Esophagus muscularis mucosa (tissue), 4 donors: ENCODE data around the gene RPS6KA2. TPM values are rescaled to one million over a fixed set of nuclear protein-coding genes. Genes with fewer than 3 reads are reported as not detected.
A peak's percentile ranks its signal among the peaks of the same experiment; 100 is the strongest.

Experiments used
- DNase-seq: peaks from one replicate; pipeline ENCODE4 v3.0.0-alpha.2; 2017; ENCODE audit errors: extremely low spot score
- H3K27ac ChIP-seq, 4 donors: fragments of 200-600 bp; sonication (generic); replicated peaks in 1 of 4; 1 replicate in 3 of 4; 2 replicates in 1 of 4; pipeline ENCODE4 v1.5.1; 2016 to 2019; ENCODE audit warnings: mild to moderate bottlenecking in 1 of 4
- H3K27me3 ChIP-seq, 4 donors: fragments of 200-600 bp; sonication (generic); one replicate each; pipeline versions ENCODE4 v1.5.1 to v1.6.0; 2016 to 2019
- H3K36me3 ChIP-seq, 4 donors: fragments of 200-600 bp; sonication (generic); one replicate each; pipeline ENCODE4 v1.5.1; 2016 to 2019
- H3K4me1 ChIP-seq, 4 donors: fragments of 200-600 bp; sonication (generic); one replicate each; pipeline ENCODE4 v1.5.1; 2016 to 2019
- H3K4me3 ChIP-seq, 4 donors: fragments of 200-600 bp; sonication (generic); 1 replicate in 2 of 4; 2 replicates in 2 of 4; pipeline ENCODE4 v1.5.1; 2016 to 2019; ENCODE audit warnings: mild to moderate bottlenecking in 4 of 4, moderate library complexity in 1 of 4
- H3K9me3 ChIP-seq, 4 donors: fragments of 200-600 bp; sonication (generic); 1 replicate in 3 of 4; 2 replicates in 1 of 4; pipeline ENCODE4 v1.5.1; 2016 to 2019
- EP300 ChIP-seq: sonication (generic); formaldehyde crosslinking; IDR thresholded peaks from one replicate; pipeline ENCODE4 v1.6.1; 2017; ENCODE audit warnings: antibody characterized with exemption
- POLR2A ChIP-seq: fragments of 450-650 bp; IDR thresholded peaks from one replicate; pipeline ENCODE4 v1.6.1; 2017; ENCODE audit warnings: antibody characterized with exemption, moderate library complexity, mild to moderate bottlenecking, low read depth
- POLR2AphosphoS5 ChIP-seq, 2 donors: sonication (generic); formaldehyde crosslinking; IDR thresholded peaks; one replicate each; pipeline ENCODE4 v1.6.1; 2017; ENCODE audit warnings: antibody characterized with exemption in 2 of 2
- WGBS: methylation state at CpG from one replicate; pipeline ENCODE4 v1.1.5; 2018; 5-methylcytosine and 5-hydroxymethylcytosine counted together
- intact Hi-C: fragments of 100-400 bp; cut with DNase I; formaldehyde crosslinking; loops from one replicate; pipeline ENCODE4 v1.15.1; 2023
- total RNA-seq, 4 donors: library from RNA; depleted of rRNA; stranded (reverse); fragments of >200 nt; gene quantifications; one replicate each; pipeline versions ENCODE4 v1.1.0 to v1.2.1, GENCODE V29; 2016
- TF ChIP-seq, protein P1 (sequence below), 3 experiments: fragments of 200-600 bp in 2 of 3; fragments of 450-650 bp in 1 of 3; sonication (generic) in 2 of 3; IDR thresholded peaks; one replicate each; pipeline ENCODE4 v1.5.1; 2017 to 2019; ENCODE audit warnings: antibody characterized with exemption in 3 of 3, mild to moderate bottlenecking in 2 of 3, moderate library complexity in 1 of 3

Gene RPS6KA2
- total RNA-seq, 4 donors from 2014 or later, result 83.9 to 126 (median 112) TPM

DNA sequence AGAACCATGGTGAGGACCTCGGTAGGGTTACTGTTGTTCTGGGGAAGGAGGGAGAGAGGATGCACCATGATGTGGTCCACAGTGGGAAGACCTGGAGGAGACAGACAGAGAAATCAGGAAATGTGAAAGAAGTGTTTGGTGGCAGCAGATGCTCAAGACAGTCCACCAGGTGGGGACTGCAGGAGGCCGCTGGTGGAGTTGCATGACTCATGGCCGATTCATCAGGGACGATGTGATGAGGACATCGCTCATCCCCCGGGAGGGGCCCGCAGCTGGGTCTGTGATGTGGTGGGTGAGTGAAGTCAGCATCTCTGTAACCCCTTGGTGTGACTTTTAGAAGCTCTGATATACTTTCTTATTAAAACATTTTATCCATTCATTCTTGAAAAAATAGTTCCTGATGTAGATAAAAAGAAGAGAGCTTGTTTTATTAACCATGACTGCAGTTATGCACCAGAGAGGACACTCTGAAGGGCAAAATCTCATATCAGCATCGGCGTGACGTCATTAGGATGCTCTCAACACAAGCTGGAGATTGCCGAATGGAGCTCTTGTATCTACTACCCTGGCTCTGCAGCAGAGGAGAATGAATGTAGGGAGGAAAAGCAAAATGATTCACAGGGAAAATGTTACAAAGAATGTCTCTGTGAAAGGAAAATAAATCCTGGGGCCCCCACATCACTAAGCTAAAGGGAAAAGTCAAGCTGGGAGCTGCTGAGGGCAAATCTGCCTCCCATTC lies 111.8 kb downstream of the RPS6KA2 start:
- no peak for DNase-seq
- Histone ChIP-seq H3K27me3 (no peaks in the 10 kb centered on the region), H3K27ac (no peak overlapping the region), H3K9me3 (no peaks in the 10 kb centered on the region), H3K4me3 (no peak overlapping the region), H3K36me3 (peaks cover 0 to 32% (median 13%) of the 10 kb centered on the region in 4 donors), H3K4me1 (no peaks in the 10 kb centered on the region)
- intact Hi-C loops, result no loop called here
- TF ChIP-seq POLR2A, result no peak
- TF ChIP-seq, protein P1, sequence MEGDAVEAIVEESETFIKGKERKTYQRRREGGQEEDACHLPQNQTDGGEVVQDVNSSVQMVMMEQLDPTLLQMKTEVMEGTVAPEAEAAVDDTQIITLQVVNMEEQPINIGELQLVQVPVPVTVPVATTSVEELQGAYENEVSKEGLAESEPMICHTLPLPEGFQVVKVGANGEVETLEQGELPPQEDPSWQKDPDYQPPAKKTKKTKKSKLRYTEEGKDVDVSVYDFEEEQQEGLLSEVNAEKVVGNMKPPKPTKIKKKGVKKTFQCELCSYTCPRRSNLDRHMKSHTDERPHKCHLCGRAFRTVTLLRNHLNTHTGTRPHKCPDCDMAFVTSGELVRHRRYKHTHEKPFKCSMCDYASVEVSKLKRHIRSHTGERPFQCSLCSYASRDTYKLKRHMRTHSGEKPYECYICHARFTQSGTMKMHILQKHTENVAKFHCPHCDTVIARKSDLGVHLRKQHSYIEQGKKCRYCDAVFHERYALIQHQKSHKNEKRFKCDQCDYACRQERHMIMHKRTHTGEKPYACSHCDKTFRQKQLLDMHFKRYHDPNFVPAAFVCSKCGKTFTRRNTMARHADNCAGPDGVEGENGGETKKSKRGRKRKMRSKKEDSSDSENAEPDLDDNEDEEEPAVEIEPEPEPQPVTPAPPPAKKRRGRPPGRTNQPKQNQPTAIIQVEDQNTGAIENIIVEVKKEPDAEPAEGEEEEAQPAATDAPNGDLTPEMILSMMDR (IDR thresholded peaks at IDR 0.05), result peak in 1 of 3 experiments; percentile 10
- WGBS, result 72% methylated on average over 11 of the region's 11 CpGs

GRCh38 chr6:166514196-166514595 lies 112.9 kb downstream of the RPS6KA2 start:
- DNase-seq, result no peak
- WGBS, result no CpG with 5 or more reads among the region's 3 CpGs
- Histone ChIP-seq H3K4me1 (no peaks in the 10 kb centered on the region), H3K9me3 (no peaks in the 10 kb centered on the region), H3K27ac (no peak overlapping the region), H3K4me3 (no peak overlapping the region), H3K36me3 (peaks cover 3 to 39% (median 20%) of the 10 kb centered on the region in 4 donors), H3K27me3 (no peaks in the 10 kb centered on the region)
- intact Hi-C loops, result no loop called here
- TF ChIP-seq POLR2A (no peak), EP300 (no peak), POLR2AphosphoS5 (IDR thresholded peaks at IDR 0.05) (no peak)
- TF ChIP-seq, protein P1 (IDR thresholded peaks at IDR 0.05), result no peak

DNA sequence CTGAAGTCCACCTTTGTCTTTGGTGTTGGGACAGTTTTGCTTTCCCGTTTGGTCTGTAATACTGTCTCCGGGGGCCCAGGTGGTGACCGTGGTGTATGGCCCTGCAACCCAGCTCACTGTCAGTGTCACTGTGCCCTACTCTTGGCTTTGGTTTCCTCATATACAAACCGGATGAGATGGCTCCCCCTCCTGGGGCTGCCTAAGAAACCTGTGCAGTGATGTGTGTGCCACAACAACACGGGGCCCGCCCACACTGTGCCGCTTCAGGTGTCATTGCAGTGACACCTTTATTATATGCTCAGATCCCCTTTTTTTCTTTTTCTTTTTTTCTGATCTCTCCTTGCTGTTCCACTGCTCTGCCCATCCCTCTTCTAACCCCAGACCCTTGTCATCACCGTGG lies 114.5 kb downstream of the RPS6KA2 start:
- TF ChIP-seq POLR2AphosphoS5 (IDR thresholded peaks at IDR 0.05) (no peak), EP300 (no peak)
- TF ChIP-seq, protein P1 (IDR thresholded peaks at IDR 0.05), result no peak
- Histone ChIP-seq H3K27me3 (no peaks in the 10 kb centered on the region), H3K4me3 (no peak overlapping the region), H3K27ac (no peak overlapping the region), H3K9me3 (no peaks in the 10 kb centered on the region), H3K4me1 (no peaks in the 10 kb centered on the region), H3K36me3 (peaks cover 16 to 49% (median 36%) of the 10 kb centered on the region in 4 donors)
- 94% methylated on average over 8 of the region's 8 CpGs for WGBS
- intact Hi-C loops, result no loop called here
- DNase-seq, result no peak

- TF ChIP-seq POLR2A (no peak), EP300 (no peak), POLR2AphosphoS5 (IDR thresholded peaks at IDR 0.05) (no peak)
- TF ChIP-seq, protein P1 (IDR thresholded peaks at IDR 0.05), result no peak
- no peak overlapping the region for H3K4me3 ChIP-seq
- no peak for DNase-seq
- peaks cover 16 to 60% (median 46%) of the 10 kb centered on the region in 4 donors for H3K36me3 ChIP-seq
- H3K9me3 ChIP-seq, result no peaks in the 10 kb centered on the region
- H3K27ac ChIP-seq, result no peak overlapping the region
- H3K4me1 ChIP-seq, result no peaks in the 10 kb centered on the region
- H3K27me3 ChIP-seq, result no peaks in the 10 kb centered on the region
- intact Hi-C loops, result no loop called here
- 91% methylated on average over 2 of the region's 2 CpGs for WGBS
Observed at GRCh38 chr6:166511316-166511715, 115.7 kb downstream of the RPS6KA2 start.

- no peak overlapping the region for H3K27ac ChIP-seq
- no peaks in the 10 kb centered on the region for H3K27me3 ChIP-seq
- WGBS, result 90% methylated on average over 3 of the region's 8 CpGs
- no peak overlapping the region for H3K4me3 ChIP-seq
- no peak for TF ChIP-seq EP300
- TF ChIP-seq, protein P1 (IDR thresholded peaks at IDR 0.05), result no peak
- TF ChIP-seq POLR2AphosphoS5 (IDR thresholded peaks at IDR 0.05), result no peak
- peaks cover 16 to 71% (median 61%) of the 10 kb centered on the region in 4 donors for H3K36me3 ChIP-seq
- no peak for DNase-seq
- intact Hi-C loops, result no loop called here
- no peaks in the 10 kb centered on the region for H3K9me3 ChIP-seq
- H3K4me1 ChIP-seq, result no peaks in the 10 kb centered on the region
Observed at GRCh38 chr6:166509193-166509592, 117.9 kb downstream of the RPS6KA2 start.
